Mucosa of descending colon (tissue), 3 donors: ENCODE measurements around the gene PCDHGA1. TPM values are rescaled to one million over a fixed set of nuclear protein-coding genes. Genes with fewer than 3 reads are reported as not detected.
A peak's percentile ranks its signal among the peaks of the same experiment; 100 is the strongest.
"Not testable (repeated sequence)": the region's sequence is repeated elsewhere in the genome, so short reads cannot be mapped to it uniquely, and the experiment has no call there.

Experiments
- ATAC-seq: fragments of 200-7000 bp; cut with Tn5 transposase; one replicate; pipeline ENCODE4 v1.9.1; 2020; ENCODE audit warnings: mild to moderate bottlenecking, moderate library complexity
- DNase-seq, 3 donors: peaks; one replicate each; pipeline ENCODE4 v3.0.0-alpha.2; 2020
- H3K36me3 ChIP-seq: fragments of 200-600 bp; one replicate; pipeline ENCODE4 v1.8.0; 2021; ENCODE audit warnings: low read depth, mild to moderate bottlenecking
- H3K4me1 ChIP-seq: fragments of 200-600 bp; one replicate; pipeline ENCODE4 v1.8.0; 2021; ENCODE audit warnings: low read depth, mild to moderate bottlenecking
- H3K4me3 ChIP-seq: fragments of 200-600 bp; one replicate; pipeline ENCODE4 v1.8.0; 2021; ENCODE audit warnings: mild to moderate bottlenecking
- H3K9me3 ChIP-seq: fragments of 200-600 bp; one replicate; pipeline ENCODE4 v1.8.0; 2021; ENCODE audit warnings: mild to moderate bottlenecking
- CTCF ChIP-seq: fragments of 200-600 bp; IDR thresholded peaks from one replicate; pipeline ENCODE4 v1.8.0; 2022; ENCODE audit warnings: antibody characterized with exemption, mild to moderate bottlenecking
- intact Hi-C, 2 donors: fragments of 100-400 bp; cut with DNase I in 1 of 2; cut with micrococcal nuclease in 1 of 2; formaldehyde crosslinking; loops; one replicate each; pipeline versions ENCODE4 v1.11.0 to v1.11.1; 2022; cut with DNase I, micrococcal nuclease
- long read RNA-seq, 2 donors: library from polyadenylated mRNA; unstranded; transcript quantifications; one replicate each; pipeline ENCODE4 v2.0.0, GENCODE V29; 2019 to 2021
- total RNA-seq, 3 donors: library from RNA; stranded (reverse); fragmentation: NEBNext Ultra II Directional in 2 of 3; extraction: Animal tissue kit (Norgen Biotek cat#: 25700) in 2 of 3; gene quantifications; one replicate each; pipeline versions ENCODE4 v1.2.1 to v1.2.4, GENCODE V29; 2021 to 2023
- donor health status: DM: no; HTN: no; CAD: no; lungs with moderate emphysema.
- donor health status: DM: no; HTN: no; CAD: no.
- donor health status: DM: no; HTN: yes; CAD: no.

Gene PCDHGA1
- 1 to 10 TPM in 1 of 3 donors, under 1 TPM in 2; 0.35 to 1.6 (median 0.43) TPM for total RNA-seq
- long read RNA-seq, donor 1: 0 reads
- long read RNA-seq, donor 2: 0 reads

- no peak for TF ChIP-seq CTCF
- H3K36me3 ChIP-seq: no peaks in the 10 kb centered on the region
- intact Hi-C loops: no loop called here
- H3K4me3 ChIP-seq: no peak within 1 kb of the TSS
- no peaks in the 10 kb centered on the region for H3K4me1 ChIP-seq
- H3K9me3 ChIP-seq: peaks cover 36% of the 10 kb centered on the region
- DNase-seq: peak in 1 of 3 donors; percentile 35
- ATAC-seq: peak; percentile 42
These were observed at the start of gene PCDHGA1 for GRCh38 chr5:141330299-141331080. Gene PCDHGA1, plus strand, starts transcription at chr5:141330514.

GRCh38 chr5:141298376-141298775 is 31.9 kb upstream of the PCDHGA1 start:
- Histone ChIP-seq H3K4me1 (no peaks in the 10 kb centered on the region), H3K4me3 (no peak overlapping the region), H3K9me3 (peaks cover 98% of the 10 kb centered on the region), H3K36me3 (no peaks in the 10 kb centered on the region)
- ATAC-seq (no peak), DNase-seq (no peak)
- intact Hi-C loops: no loop called here
- TF ChIP-seq CTCF: no peak

GRCh38 chr5:141303756-141304155 is 26.6 kb upstream of the PCDHGA1 start, which contains the start of gene SLC25A2:
Gene SLC25A2, minus strand, starts transcription at chr5:141304049. Its CDS starts 184 bp downstream, at chr5:141303865.
- DNase-seq (no peak), ATAC-seq (no peak)
- no peaks in the 10 kb centered on the region for H3K36me3 ChIP-seq
- peaks cover 99% of the 10 kb centered on the region for H3K9me3 ChIP-seq
- intact Hi-C loops: no loop called here
- no peaks in the 10 kb centered on the region for H3K4me1 ChIP-seq
- TF ChIP-seq CTCF: no peak
- no peak within 1 kb of the TSS for H3K4me3 ChIP-seq

GRCh38 chr5:141306630-141307029 is 23.7 kb upstream of the PCDHGA1 start:
- peaks cover 100% of the 10 kb centered on the region for H3K9me3 ChIP-seq
- no peaks in the 10 kb centered on the region for H3K36me3 ChIP-seq
- no peak for DNase-seq
- TF ChIP-seq CTCF: no peak
- no peak overlapping the region for H3K4me3 ChIP-seq
- no peak for ATAC-seq
- intact Hi-C loops: no loop called here
- H3K4me1 ChIP-seq: no peaks in the 10 kb centered on the region

- Histone ChIP-seq H3K36me3 (no peaks in the 10 kb centered on the region), H3K4me1 (no peaks in the 10 kb centered on the region), H3K4me3 (no peak overlapping the region), H3K9me3 (peaks cover 100% of the 10 kb centered on the region)
- intact Hi-C loops: no loop called here
- no peak for ATAC-seq
- no peak for TF ChIP-seq CTCF
- no peak for DNase-seq
These were observed 16.6 kb upstream of the PCDHGA1 start for GRCh38 chr5:141313711-141314110.

GRCh38 chr5:141316963-141317362 is 13.4 kb upstream of the PCDHGA1 start:
- H3K36me3 ChIP-seq, intact Hi-C loops, H3K4me3 ChIP-seq, H3K4me1 ChIP-seq, ATAC-seq, DNase-seq: not testable (repeated sequence)
- peaks cover 88% of the 10 kb centered on the region for H3K9me3 ChIP-seq
